Right hindlimb (tissue), 1 donor: Measurements from ENCODE around the gene ATP6AP1.
"Not testable (repeated sequence)": the region's sequence is repeated elsewhere in the genome, so short reads cannot be mapped to it uniquely, and the experiment has no call there.

Source experiments
- DNase-seq: peaks from one replicate; pipeline ENCODE4 v3.0.0-alpha.2; 2018

ATP6AP1 gene

GRCh38 chrX:154428176-154429171 is at the start of gene ATP6AP1:
TSS of gene ATP6AP1 (plus strand) at chrX:154428677. CDS start at chrX:154428693, 16 bp downstream.
- peak; percentile 96 for DNase-seq

GRCh38 chrX:154378799-154379568 is 49.5 kb upstream of the ATP6AP1 start, which contains the start of gene EMD:
TSS of gene EMD (plus strand) at chrX:154379295. CDS start at chrX:154379485, 190 bp downstream.
- peak; percentile 98 for DNase-seq

- DNase-seq, result no peak
Observed at GRCh38 chrX:154379569-154379951, 48.9 kb upstream of the ATP6AP1 start.

GRCh38 chrX:154380153-154380552 is 48.3 kb upstream of the ATP6AP1 start:
- no peak for DNase-seq

- DNase-seq, result no peak
Observed at GRCh38 chrX:154380787-154381186, 47.7 kb upstream of the ATP6AP1 start.

- DNase-seq, result no peak
Observed at GRCh38 chrX:154381271-154381670, 47.2 kb upstream of the ATP6AP1 start.

GRCh38 chrX:154382483-154383069 is 45.9 kb upstream of the ATP6AP1 start:
- no peak for DNase-seq

- no peak for DNase-seq
Observed at GRCh38 chrX:154383359-154384283, 44.9 kb upstream of the ATP6AP1 start.

GRCh38 chrX:154384284-154384892 is 44.1 kb upstream of the ATP6AP1 start:
- DNase-seq, result no peak

- not testable (repeated sequence) for DNase-seq
Observed at GRCh38 chrX:154388094-154388493, 40.4 kb upstream of the ATP6AP1 start.

- DNase-seq, result not testable (repeated sequence)
Observed at GRCh38 chrX:154388649-154389048, 39.8 kb upstream of the ATP6AP1 start.

GRCh38 chrX:154389812-154390747 is 38.4 kb upstream of the ATP6AP1 start:
- not testable (repeated sequence) for DNase-seq

- DNase-seq, result not testable (repeated sequence)
Observed at GRCh38 chrX:154396363-154396762, 32.1 kb upstream of the ATP6AP1 start.

- peak; percentile 83 for DNase-seq
Observed at GRCh38 chrX:154396973-154397887, 31.2 kb upstream of the ATP6AP1 start.

GRCh38 chrX:154397888-154398667 is 30.4 kb upstream of the ATP6AP1 start, which contains the start of gene RPL10:
TSS of gene RPL10 (plus strand) at chrX:154398377. CDS start at chrX:154398520, 143 bp downstream.
- DNase-seq, result peak; percentile 97

GRCh38 chrX:154398668-154399526 is 29.6 kb upstream of the ATP6AP1 start:
- DNase-seq, result peak; percentile 89
